HEK293 (cell line): ENCODE data around the gene VSTM5.

Experiments
- GLIS1 ChIP-seq: fragments of 450-650 bp; formaldehyde crosslinking; IDR thresholded peaks from 2 replicates; pipeline ENCODE4 v1.5.1; 2016; ENCODE audit warnings: missing biosample characterization, missing genetic modification characterization
- SETDB1 ChIP-seq: IDR thresholded peaks from one replicate; pipeline ENCODE4 v1.6.1; 2017; ENCODE audit warnings: mild to moderate bottlenecking, low read length, moderate library complexity, mixed read lengths; ENCODE audit not compliant: insufficient read length
- SP7 ChIP-seq: fragments of 450-650 bp; formaldehyde crosslinking; IDR thresholded peaks from 2 replicates; pipeline ENCODE4 v1.5.1; 2016; ENCODE audit warnings: missing biosample characterization, missing genetic modification characterization
- ZNF146 ChIP-seq: fragments of 450-650 bp; formaldehyde crosslinking; IDR thresholded peaks from 2 replicates; pipeline ENCODE4 v1.5.1; 2016; ENCODE audit warnings: missing biosample characterization, missing genetic modification characterization
- ZNF202 ChIP-seq: fragments of 450-650 bp; formaldehyde crosslinking; IDR thresholded peaks from 2 replicates; pipeline ENCODE4 v1.5.1; 2016; ENCODE audit warnings: missing biosample characterization, missing genetic modification characterization, borderline replicate concordance
- ZNF223 ChIP-seq: fragments of 450-650 bp; formaldehyde crosslinking; IDR thresholded peaks from 2 replicates; pipeline ENCODE4 v1.5.1; 2016; ENCODE audit warnings: missing biosample characterization, missing genetic modification characterization
- ZNF302 ChIP-seq: fragments of 450-650 bp; formaldehyde crosslinking; IDR thresholded peaks from 2 replicates; pipeline ENCODE4 v1.5.1; 2016; ENCODE audit warnings: missing biosample characterization, missing genetic modification characterization, low read depth
- ZNF521 ChIP-seq: fragments of 450-650 bp; formaldehyde crosslinking; IDR thresholded peaks from 2 replicates; pipeline ENCODE4 v1.5.1; 2017; ENCODE audit warnings: missing biosample characterization, mild to moderate bottlenecking, missing genetic modification characterization
- ZNF629 ChIP-seq: fragments of 450-650 bp; formaldehyde crosslinking; IDR thresholded peaks from 2 replicates; pipeline ENCODE4 v1.5.1; 2017; ENCODE audit warnings: missing biosample characterization, missing genetic modification characterization
- ZNF654 ChIP-seq: fragments of 450-650 bp; formaldehyde crosslinking; IDR thresholded peaks from 2 replicates; pipeline ENCODE4 v1.5.1; 2016; ENCODE audit warnings: low read depth, missing biosample characterization, missing genetic modification characterization
- ZNF768 ChIP-seq: fragments of 450-650 bp; formaldehyde crosslinking; IDR thresholded peaks from 2 replicates; pipeline ENCODE4 v1.5.1; 2018; ENCODE audit warnings: missing biosample characterization, mild to moderate bottlenecking, missing genetic modification characterization
- ZSCAN23 ChIP-seq: fragments of 450-650 bp; formaldehyde crosslinking; IDR thresholded peaks from 2 replicates; pipeline ENCODE4 v1.5.1; 2016; ENCODE audit warnings: missing biosample characterization, missing genetic modification characterization
- TF ChIP-seq, protein P1 (sequence below): fragments of 450-650 bp; formaldehyde crosslinking; IDR thresholded peaks from 2 replicates; pipeline ENCODE4 v1.5.1; 2016; ENCODE audit warnings: missing biosample characterization, missing genetic modification characterization
- TF ChIP-seq, protein P2 (sequence below): fragments of 450-650 bp; formaldehyde crosslinking; IDR thresholded peaks from 2 replicates; pipeline ENCODE4 v1.5.1; 2016; ENCODE audit warnings: missing biosample characterization, missing genetic modification characterization
- TF ChIP-seq, protein P3 (sequence below): fragments of 450-650 bp; formaldehyde crosslinking; IDR thresholded peaks from 2 replicates; pipeline ENCODE4 v1.5.1; 2017; ENCODE audit warnings: missing biosample characterization, missing genetic modification characterization
- TF ChIP-seq, protein P4 (sequence below): fragments of 450-650 bp; formaldehyde crosslinking; IDR thresholded peaks from 2 replicates; pipeline ENCODE4 v1.5.1; 2016; ENCODE audit warnings: missing biosample characterization, missing genetic modification characterization, borderline replicate concordance
- TF ChIP-seq, protein P5 (sequence below): fragments of 450-650 bp; formaldehyde crosslinking; IDR thresholded peaks from 2 replicates; pipeline ENCODE4 v1.5.1; 2017; ENCODE audit warnings: missing biosample characterization, missing genetic modification characterization
- TF ChIP-seq, protein P6 (sequence below): fragments of 450-650 bp; formaldehyde crosslinking; optimal IDR thresholded peaks from 2 replicates; pipeline ENCODE3; 2016; ENCODE audit warnings: missing biosample characterization, mild to moderate bottlenecking, missing genetic modification characterization
- TF ChIP-seq, protein P7 (sequence below): fragments of 450-650 bp; formaldehyde crosslinking; IDR thresholded peaks from 2 replicates; pipeline ENCODE4 v1.5.1; 2016; ENCODE audit warnings: missing biosample characterization, missing genetic modification characterization, low read depth
- TF ChIP-seq, protein P8 (sequence below): fragments of 450-650 bp; formaldehyde crosslinking; IDR thresholded peaks from 2 replicates; pipeline ENCODE4 v1.5.1; 2017; ENCODE audit warnings: missing biosample characterization, missing genetic modification characterization
- TF ChIP-seq, protein P9 (sequence below): fragments of 450-650 bp; formaldehyde crosslinking; IDR thresholded peaks from 2 replicates; pipeline ENCODE4 v1.5.1; 2017; ENCODE audit warnings: missing biosample characterization, missing genetic modification characterization

The VSTM5 gene

DNA sequence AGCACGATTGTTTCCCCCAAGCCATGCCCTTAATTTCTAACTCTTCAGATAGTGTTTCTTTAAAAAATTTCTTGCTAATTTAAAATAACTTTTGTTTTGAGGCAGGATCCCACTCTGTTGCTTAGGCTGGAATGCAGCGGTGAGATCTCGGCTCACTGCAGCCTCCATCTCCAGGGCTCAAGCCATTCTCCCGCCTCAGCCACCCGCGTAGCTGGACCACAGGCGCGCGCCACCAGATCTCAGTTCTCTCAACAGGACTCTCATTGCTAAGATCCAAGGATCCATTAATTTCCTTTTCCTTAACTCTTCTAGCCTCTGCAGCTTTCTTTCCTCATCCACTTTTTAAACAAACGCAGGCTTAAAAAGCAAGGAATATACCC lies 66.7 kb downstream of the VSTM5 start (continued):
- TF ChIP-seq ZNF654 (tag by site-specific recombination) (no peak), ZNF146 (tag by site-specific recombination) (no peak), ZSCAN23 (tag by site-specific recombination) (no peak), GLIS1 (tag by site-specific recombination) (peak; percentile 52), SETDB1 (no peak), ZNF629 (tag by site-specific recombination) (0 out of 2 replicates have a peak, but pooled peaks have one; percentile 34), SP7 (tag by site-specific recombination) (peak; percentile 22; the same call in 1 of the 2 replicates), ZNF202 (tag by site-specific recombination) (no peak), ZNF768 (tag by site-specific recombination) (no peak), ZNF223 (tag by site-specific recombination) (no peak), ZNF521 (tag by site-specific recombination) (no peak), ZNF302 (tag by site-specific recombination) (no peak)
- TF ChIP-seq, protein P1, sequence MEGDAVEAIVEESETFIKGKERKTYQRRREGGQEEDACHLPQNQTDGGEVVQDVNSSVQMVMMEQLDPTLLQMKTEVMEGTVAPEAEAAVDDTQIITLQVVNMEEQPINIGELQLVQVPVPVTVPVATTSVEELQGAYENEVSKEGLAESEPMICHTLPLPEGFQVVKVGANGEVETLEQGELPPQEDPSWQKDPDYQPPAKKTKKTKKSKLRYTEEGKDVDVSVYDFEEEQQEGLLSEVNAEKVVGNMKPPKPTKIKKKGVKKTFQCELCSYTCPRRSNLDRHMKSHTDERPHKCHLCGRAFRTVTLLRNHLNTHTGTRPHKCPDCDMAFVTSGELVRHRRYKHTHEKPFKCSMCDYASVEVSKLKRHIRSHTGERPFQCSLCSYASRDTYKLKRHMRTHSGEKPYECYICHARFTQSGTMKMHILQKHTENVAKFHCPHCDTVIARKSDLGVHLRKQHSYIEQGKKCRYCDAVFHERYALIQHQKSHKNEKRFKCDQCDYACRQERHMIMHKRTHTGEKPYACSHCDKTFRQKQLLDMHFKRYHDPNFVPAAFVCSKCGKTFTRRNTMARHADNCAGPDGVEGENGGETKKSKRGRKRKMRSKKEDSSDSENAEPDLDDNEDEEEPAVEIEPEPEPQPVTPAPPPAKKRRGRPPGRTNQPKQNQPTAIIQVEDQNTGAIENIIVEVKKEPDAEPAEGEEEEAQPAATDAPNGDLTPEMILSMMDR (tag by site-specific recombination): peak; percentile 21; the same call in 1 of the 2 replicates
- TF ChIP-seq, protein P2, sequence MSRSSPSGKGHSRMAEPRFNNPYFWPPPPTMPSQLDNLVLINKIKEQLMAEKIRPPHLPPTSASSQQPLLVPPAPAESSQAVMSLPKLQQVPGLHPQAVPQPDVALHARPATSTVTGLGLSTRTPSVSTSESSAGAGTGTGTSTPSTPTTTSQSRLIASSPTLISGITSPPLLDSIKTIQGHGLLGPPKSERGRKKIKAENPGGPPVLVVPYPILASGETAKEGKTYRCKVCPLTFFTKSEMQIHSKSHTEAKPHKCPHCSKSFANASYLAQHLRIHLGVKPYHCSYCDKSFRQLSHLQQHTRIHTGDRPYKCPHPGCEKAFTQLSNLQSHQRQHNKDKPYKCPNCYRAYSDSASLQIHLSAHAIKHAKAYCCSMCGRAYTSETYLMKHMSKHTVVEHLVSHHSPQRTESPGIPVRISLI (tag by site-specific recombination): no peak
- TF ChIP-seq, protein P3, sequence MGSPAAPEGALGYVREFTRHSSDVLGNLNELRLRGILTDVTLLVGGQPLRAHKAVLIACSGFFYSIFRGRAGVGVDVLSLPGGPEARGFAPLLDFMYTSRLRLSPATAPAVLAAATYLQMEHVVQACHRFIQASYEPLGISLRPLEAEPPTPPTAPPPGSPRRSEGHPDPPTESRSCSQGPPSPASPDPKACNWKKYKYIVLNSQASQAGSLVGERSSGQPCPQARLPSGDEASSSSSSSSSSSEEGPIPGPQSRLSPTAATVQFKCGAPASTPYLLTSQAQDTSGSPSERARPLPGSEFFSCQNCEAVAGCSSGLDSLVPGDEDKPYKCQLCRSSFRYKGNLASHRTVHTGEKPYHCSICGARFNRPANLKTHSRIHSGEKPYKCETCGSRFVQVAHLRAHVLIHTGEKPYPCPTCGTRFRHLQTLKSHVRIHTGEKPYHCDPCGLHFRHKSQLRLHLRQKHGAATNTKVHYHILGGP (tag by site-specific recombination): no peak
- TF ChIP-seq, protein P4, sequence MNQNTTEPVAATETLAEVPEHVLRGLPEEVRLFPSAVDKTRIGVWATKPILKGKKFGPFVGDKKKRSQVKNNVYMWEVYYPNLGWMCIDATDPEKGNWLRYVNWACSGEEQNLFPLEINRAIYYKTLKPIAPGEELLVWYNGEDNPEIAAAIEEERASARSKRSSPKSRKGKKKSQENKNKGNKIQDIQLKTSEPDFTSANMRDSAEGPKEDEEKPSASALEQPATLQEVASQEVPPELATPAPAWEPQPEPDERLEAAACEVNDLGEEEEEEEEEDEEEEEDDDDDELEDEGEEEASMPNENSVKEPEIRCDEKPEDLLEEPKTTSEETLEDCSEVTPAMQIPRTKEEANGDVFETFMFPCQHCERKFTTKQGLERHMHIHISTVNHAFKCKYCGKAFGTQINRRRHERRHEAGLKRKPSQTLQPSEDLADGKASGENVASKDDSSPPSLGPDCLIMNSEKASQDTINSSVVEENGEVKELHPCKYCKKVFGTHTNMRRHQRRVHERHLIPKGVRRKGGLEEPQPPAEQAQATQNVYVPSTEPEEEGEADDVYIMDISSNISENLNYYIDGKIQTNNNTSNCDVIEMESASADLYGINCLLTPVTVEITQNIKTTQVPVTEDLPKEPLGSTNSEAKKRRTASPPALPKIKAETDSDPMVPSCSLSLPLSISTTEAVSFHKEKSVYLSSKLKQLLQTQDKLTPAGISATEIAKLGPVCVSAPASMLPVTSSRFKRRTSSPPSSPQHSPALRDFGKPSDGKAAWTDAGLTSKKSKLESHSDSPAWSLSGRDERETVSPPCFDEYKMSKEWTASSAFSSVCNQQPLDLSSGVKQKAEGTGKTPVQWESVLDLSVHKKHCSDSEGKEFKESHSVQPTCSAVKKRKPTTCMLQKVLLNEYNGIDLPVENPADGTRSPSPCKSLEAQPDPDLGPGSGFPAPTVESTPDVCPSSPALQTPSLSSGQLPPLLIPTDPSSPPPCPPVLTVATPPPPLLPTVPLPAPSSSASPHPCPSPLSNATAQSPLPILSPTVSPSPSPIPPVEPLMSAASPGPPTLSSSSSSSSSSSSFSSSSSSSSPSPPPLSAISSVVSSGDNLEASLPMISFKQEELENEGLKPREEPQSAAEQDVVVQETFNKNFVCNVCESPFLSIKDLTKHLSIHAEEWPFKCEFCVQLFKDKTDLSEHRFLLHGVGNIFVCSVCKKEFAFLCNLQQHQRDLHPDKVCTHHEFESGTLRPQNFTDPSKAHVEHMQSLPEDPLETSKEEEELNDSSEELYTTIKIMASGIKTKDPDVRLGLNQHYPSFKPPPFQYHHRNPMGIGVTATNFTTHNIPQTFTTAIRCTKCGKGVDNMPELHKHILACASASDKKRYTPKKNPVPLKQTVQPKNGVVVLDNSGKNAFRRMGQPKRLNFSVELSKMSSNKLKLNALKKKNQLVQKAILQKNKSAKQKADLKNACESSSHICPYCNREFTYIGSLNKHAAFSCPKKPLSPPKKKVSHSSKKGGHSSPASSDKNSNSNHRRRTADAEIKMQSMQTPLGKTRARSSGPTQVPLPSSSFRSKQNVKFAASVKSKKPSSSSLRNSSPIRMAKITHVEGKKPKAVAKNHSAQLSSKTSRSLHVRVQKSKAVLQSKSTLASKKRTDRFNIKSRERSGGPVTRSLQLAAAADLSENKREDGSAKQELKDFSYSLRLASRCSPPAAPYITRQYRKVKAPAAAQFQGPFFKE (tag by site-specific recombination): no peak
- TF ChIP-seq, protein P5, sequence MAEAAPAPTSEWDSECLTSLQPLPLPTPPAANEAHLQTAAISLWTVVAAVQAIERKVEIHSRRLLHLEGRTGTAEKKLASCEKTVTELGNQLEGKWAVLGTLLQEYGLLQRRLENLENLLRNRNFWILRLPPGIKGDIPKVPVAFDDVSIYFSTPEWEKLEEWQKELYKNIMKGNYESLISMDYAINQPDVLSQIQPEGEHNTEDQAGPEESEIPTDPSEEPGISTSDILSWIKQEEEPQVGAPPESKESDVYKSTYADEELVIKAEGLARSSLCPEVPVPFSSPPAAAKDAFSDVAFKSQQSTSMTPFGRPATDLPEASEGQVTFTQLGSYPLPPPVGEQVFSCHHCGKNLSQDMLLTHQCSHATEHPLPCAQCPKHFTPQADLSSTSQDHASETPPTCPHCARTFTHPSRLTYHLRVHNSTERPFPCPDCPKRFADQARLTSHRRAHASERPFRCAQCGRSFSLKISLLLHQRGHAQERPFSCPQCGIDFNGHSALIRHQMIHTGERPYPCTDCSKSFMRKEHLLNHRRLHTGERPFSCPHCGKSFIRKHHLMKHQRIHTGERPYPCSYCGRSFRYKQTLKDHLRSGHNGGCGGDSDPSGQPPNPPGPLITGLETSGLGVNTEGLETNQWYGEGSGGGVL (tag by site-specific recombination): no peak
- TF ChIP-seq, protein P6, sequence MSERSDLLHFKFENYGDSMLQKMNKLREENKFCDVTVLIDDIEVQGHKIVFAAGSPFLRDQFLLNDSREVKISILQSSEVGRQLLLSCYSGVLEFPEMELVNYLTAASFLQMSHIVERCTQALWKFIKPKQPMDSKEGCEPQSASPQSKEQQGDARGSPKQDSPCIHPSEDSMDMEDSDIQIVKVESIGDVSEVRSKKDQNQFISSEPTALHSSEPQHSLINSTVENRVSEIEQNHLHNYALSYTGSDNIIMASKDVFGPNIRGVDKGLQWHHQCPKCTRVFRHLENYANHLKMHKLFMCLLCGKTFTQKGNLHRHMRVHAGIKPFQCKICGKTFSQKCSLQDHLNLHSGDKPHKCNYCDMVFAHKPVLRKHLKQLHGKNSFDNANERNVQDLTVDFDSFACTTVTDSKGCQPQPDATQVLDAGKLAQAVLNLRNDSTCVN (tag by site-specific recombination): no peak
- TF ChIP-seq, protein P7, sequence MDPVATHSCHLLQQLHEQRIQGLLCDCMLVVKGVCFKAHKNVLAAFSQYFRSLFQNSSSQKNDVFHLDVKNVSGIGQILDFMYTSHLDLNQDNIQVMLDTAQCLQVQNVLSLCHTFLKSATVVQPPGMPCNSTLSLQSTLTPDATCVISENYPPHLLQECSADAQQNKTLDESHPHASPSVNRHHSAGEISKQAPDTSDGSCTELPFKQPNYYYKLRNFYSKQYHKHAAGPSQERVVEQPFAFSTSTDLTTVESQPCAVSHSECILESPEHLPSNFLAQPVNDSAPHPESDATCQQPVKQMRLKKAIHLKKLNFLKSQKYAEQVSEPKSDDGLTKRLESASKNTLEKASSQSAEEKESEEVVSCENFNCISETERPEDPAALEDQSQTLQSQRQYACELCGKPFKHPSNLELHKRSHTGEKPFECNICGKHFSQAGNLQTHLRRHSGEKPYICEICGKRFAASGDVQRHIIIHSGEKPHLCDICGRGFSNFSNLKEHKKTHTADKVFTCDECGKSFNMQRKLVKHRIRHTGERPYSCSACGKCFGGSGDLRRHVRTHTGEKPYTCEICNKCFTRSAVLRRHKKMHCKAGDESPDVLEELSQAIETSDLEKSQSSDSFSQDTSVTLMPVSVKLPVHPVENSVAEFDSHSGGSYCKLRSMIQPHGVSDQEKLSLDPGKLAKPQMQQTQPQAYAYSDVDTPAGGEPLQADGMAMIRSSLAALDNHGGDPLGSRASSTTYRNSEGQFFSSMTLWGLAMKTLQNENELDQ (tag by site-specific recombination): no peak
- TF ChIP-seq, protein P8, sequence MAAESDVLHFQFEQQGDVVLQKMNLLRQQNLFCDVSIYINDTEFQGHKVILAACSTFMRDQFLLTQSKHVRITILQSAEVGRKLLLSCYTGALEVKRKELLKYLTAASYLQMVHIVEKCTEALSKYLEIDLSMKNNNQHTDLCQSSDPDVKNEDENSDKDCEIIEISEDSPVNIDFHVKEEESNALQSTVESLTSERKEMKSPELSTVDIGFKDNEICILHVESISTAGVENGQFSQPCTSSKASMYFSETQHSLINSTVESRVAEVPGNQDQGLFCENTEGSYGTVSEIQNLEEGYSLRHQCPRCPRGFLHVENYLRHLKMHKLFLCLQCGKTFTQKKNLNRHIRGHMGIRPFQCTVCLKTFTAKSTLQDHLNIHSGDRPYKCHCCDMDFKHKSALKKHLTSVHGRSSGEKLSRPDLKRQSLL: peak; percentile 96
- TF ChIP-seq, protein P9, sequence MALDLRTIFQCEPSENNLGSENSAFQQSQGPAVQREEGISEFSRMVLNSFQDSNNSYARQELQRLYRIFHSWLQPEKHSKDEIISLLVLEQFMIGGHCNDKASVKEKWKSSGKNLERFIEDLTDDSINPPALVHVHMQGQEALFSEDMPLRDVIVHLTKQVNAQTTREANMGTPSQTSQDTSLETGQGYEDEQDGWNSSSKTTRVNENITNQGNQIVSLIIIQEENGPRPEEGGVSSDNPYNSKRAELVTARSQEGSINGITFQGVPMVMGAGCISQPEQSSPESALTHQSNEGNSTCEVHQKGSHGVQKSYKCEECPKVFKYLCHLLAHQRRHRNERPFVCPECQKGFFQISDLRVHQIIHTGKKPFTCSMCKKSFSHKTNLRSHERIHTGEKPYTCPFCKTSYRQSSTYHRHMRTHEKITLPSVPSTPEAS (tag by site-specific recombination): no peak
